Measurements from ENCODE around the gene GNA12.

The GNA12 gene

GRCh38 chr7:2773608-2774007, 70.5 kb downstream of the GNA12 start:
- DNase-seq, result no peak
- Histone ChIP-seq H3K4me3 (ENCODE audit: low read depth, low read length) (no peak overlapping the region), H3K9me3 (no peaks in the 10 kb centered on the region), H3K27me3 (no peaks in the 10 kb centered on the region), H3K4me1 (no peaks in the 10 kb centered on the region), H3K36me3 (no peaks in the 10 kb centered on the region; the same call in 1 of the 2 replicates)
- TF ChIP-seq CTCF (IDR thresholded peaks at IDR 0.05; ENCODE audit: low read depth, low read length), result no peak

GRCh38 chr7:2771274-2771731, 72.8 kb downstream of the GNA12 start:
- Histone ChIP-seq H3K36me3 (no peaks in the 10 kb centered on the region; the same call in 1 of the 2 replicates), H3K4me1 (no peaks in the 10 kb centered on the region), H3K9me3 (no peaks in the 10 kb centered on the region), H3K4me3 (ENCODE audit: low read depth, low read length) (no peak overlapping the region), H3K27me3 (no peaks in the 10 kb centered on the region)
- no peak for TF ChIP-seq CTCF (IDR thresholded peaks at IDR 0.05; ENCODE audit: low read depth, low read length)
- no peak for DNase-seq

- H3K4me1 ChIP-seq, result peaks cover 17% of the 10 kb centered on the region
- no peak for TF ChIP-seq CTCF (IDR thresholded peaks at IDR 0.05; ENCODE audit: low read depth, low read length)
- no peak for DNase-seq
- H3K27me3 ChIP-seq, result no peaks in the 10 kb centered on the region
- no peak overlapping the region for H3K4me3 ChIP-seq (ENCODE audit: low read depth, low read length)
- H3K9me3 ChIP-seq, result no peaks in the 10 kb centered on the region
- no peaks in the 10 kb centered on the region for H3K36me3 ChIP-seq
Measured at GRCh38 chr7:2764621-2765020, 79.5 kb downstream of the GNA12 start.

GRCh38 chr7:2763597-2763996, 80.5 kb downstream of the GNA12 start:
- no peak overlapping the region for H3K4me3 ChIP-seq (ENCODE audit: low read depth, low read length)
- H3K36me3 ChIP-seq, result no peaks in the 10 kb centered on the region
- no peak for DNase-seq
- H3K4me1 ChIP-seq, result peaks cover 20% of the 10 kb centered on the region
- H3K9me3 ChIP-seq, result no peaks in the 10 kb centered on the region
- TF ChIP-seq CTCF (IDR thresholded peaks at IDR 0.05; ENCODE audit: low read depth, low read length), result no peak
- no peaks in the 10 kb centered on the region for H3K27me3 ChIP-seq

GRCh38 chr7:2761801-2762497, 82.2 kb downstream of the GNA12 start:
- H3K36me3 ChIP-seq, result no peaks in the 10 kb centered on the region
- H3K4me1 ChIP-seq, result peaks cover 27% of the 10 kb centered on the region
- no peak for DNase-seq
- H3K4me3 ChIP-seq (ENCODE audit: low read depth, low read length), result no peak overlapping the region
- no peaks in the 10 kb centered on the region for H3K27me3 ChIP-seq
- TF ChIP-seq CTCF (IDR thresholded peaks at IDR 0.05; ENCODE audit: low read depth, low read length), result no peak
- H3K9me3 ChIP-seq, result no peaks in the 10 kb centered on the region

- Histone ChIP-seq H3K27me3 (no peaks in the 10 kb centered on the region), H3K9me3 (no peaks in the 10 kb centered on the region), H3K4me1 (peaks cover 31% of the 10 kb centered on the region), H3K36me3 (no peaks in the 10 kb centered on the region), H3K4me3 (ENCODE audit: low read depth, low read length) (no peak overlapping the region; the same call in 1 of the 2 replicates)
- no peak for DNase-seq
- no peak for TF ChIP-seq CTCF (IDR thresholded peaks at IDR 0.05; ENCODE audit: low read depth, low read length)
Measured at GRCh38 chr7:2761131-2761624, 82.9 kb downstream of the GNA12 start.

All from BE2C (cell line).